ENCODE measurements around the gene GRPEL1.

GRPEL1 gene

GRCh38 chr4:7023901-7024300, 44.0 kb downstream of the GRPEL1 start:
- DNase-seq (ENCODE audit: low read depth in 3 of 3), result no peak

GRCh38 chr4:7023486-7023885, 44.4 kb downstream of the GRPEL1 start:
- DNase-seq (ENCODE audit: low read depth in 3 of 3), result no peak

- no peak for DNase-seq (ENCODE audit: low read depth in 3 of 3)
These were observed 45.8 kb downstream of the GRPEL1 start for GRCh38 chr4:7021930-7022664.

- DNase-seq (ENCODE audit: low read depth in 3 of 3), result no peak
These were observed 46.5 kb downstream of the GRPEL1 start for GRCh38 chr4:7021355-7021754.

- DNase-seq (ENCODE audit: low read depth in 3 of 3), result no peak
These were observed 47.0 kb downstream of the GRPEL1 start for GRCh38 chr4:7020856-7021255.

- DNase-seq (ENCODE audit: low read depth in 3 of 3), result no peak
These were observed 47.6 kb downstream of the GRPEL1 start for GRCh38 chr4:7020290-7020689.

DNA sequence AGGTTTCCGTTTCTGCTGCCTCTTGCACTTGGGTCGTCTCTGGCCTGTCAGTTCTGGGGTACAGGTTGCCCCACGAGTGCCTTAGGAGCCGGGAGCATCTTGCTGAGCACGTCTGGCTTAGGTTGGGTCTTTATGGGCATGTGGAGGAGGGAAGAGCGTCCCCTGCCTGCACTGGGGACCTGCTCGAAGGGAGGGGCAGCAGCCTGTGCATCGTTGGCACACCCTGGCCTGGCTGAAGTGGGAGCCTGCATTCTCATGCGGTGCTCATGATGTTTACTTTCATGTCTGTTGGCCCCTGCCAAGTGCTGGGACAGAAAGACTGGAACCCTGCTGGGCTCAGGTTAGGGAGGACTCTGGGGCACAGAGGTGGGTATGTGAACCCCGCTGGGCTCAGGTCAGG, 48.5 kb downstream of the GRPEL1 start:
- DNase-seq (ENCODE audit: low read depth in 3 of 3), result no peak

DNA sequence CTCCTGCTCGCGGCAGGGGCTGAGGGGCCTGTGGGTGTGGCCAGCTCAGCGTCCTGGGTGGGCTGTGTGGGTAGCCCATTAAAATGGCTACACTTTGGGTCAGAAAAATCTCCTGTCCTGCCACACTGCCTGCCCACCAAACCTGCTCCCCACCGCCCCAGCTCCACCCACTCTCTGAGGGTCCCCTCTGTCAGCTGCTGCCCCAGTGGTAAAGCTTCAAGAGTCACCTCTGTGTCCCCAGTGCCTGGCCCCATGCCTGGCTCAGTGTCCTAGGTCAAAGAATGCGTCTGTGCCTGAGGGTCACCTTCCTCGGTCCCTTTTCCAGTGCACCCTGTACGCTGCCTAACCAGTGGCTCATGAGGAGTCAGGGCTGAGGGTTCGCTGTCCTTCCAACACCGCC, 49.6 kb downstream of the GRPEL1 start:
- DNase-seq (ENCODE audit: low read depth in 3 of 3), result no peak

- DNase-seq (ENCODE audit: low read depth in 3 of 3), result no peak
These were observed 50.3 kb downstream of the GRPEL1 start for GRCh38 chr4:7017446-7018048.

DNA sequence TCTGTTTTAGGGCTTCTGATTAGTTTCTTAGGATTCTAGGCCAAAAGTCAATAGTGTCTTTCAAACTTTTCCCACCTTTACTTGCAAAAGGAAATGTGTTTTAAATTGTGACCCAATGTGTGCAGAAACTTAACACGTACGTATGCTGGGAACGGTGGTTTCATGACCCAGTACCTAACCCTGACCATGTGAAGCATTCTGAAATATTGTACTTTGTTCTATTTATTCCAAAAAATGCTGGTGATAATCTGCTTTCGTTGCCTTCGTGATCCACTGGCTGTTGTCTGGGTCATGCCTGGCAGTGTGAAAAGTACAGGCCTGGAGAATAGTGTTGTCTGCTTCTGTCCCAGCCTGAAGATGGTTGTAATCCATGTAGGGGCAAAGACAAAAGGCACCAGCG, 51.4 kb downstream of the GRPEL1 start:
- no peak for DNase-seq (ENCODE audit: low read depth in 3 of 3)

DNA sequence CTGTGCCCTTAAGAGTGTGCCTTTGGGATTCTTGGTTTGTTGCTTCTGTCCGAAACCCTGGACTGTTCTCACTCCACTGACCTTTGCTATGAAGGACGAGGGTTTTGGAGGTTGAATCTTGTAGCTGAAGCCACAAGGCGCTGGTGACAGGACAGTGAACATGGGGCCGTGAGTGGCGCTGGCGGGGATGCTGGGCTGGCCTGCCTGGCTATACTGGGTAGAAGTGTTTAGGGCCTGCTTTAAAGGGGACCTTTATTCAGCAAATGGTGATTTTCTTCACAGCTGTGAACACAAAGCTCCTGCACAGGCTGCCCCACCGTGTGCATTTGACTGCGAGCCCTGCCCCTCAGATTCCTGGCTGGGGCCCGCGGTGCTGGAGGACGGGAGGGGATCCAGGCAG, 51.8 kb downstream of the GRPEL1 start:
- DNase-seq (ENCODE audit: low read depth in 3 of 3), result no peak

DNA sequence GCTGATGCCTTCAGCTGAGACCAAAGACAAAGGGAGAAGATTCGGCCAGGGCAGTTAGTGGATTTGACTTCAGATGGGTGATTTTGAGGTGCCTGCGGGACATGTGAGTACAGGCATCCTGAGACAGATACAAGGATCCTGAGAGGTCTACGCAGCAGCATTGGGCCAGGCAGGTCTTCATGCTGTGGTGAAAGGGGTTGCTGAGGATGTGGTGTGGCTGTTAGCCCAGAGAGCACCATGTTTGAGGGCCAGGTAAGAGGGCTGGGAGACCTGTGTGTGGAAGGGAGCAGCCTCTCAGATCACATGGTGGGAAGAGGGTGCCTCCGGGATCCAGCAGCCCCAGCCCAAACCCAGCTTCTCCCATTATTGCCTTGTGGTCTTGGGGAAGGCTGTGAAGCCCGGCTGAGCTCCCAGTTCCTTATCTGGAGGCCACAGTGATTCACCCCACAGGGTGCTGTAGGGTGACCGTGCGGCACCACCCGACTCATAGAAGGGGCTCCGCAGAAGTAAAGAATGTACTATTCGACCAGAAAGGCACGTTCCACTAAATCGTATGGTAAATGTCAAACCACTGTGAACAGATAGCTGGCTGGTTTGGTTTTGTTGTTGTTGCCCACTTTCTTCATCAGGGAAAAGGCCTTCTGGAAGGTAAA, 52.4 kb downstream of the GRPEL1 start:
- no peak for DNase-seq (ENCODE audit: low read depth in 3 of 3)

DNA sequence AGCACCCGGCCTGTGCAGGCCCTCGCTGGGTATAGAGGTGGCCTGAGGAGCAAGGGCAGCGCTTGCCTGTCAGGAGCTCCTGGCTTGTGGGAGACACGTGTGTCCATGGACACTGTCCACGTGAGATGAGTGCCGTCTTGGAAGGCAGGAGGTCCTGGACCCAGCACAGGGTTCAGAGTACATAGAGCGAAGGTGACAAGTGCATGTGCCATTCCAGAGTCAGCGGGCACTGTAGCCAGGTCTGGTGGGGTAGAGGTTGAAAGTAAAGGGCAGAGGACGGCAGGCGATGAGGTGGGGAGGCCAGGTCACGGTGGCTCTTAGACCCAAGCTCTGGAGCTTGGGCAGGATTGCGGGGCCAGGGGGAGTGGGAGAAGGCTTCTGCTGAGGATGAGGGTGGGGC, 53.0 kb downstream of the GRPEL1 start:
- no peak for DNase-seq (ENCODE audit: low read depth in 3 of 3)

DNA sequence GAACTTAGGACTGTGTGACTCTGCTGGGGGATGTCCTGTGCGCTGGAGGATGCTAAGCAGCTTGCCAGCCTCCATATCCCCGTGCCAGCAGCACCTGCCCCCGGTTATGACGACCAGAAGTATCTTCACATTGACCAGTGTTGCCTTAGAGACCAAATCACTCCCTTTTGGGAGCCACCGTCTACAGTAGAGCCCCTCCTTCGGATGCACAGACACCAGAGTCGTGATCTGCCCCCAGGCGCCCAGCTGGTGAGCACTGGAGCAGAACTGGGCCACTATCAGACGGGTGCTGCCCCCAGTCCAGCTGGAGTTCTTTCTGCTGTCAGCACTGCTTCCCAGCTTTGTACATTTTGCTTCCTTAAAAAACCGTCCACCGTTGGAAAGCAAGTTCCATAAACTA, 54.7 kb downstream of the GRPEL1 start:
- no peak for DNase-seq (ENCODE audit: low read depth in 3 of 3)

DNA sequence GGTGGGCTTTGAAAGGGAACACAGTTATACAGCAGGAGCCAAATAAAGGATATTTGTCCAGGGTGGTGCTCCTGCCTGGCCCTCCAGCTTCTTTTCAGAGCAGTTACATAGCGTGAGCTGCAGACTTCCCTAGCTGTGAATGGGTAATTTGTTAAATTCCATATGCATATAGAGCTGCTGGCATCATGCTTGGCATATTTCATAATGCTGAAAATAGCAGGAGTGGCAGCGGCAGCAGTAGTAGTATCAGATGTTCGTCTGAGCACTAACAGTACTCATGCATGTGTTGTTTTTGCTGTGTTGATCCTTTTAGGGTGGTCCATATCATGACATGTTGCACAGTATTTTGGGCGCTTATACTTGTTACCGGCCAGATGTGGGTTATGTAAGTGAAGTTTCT, 58.3 kb downstream of the GRPEL1 start:
- no peak for DNase-seq (ENCODE audit: low read depth in 3 of 3)
